Mammary epithelial cell (primary cell): Measurements from ENCODE around the gene ASNS.
"Not testable (repeated sequence)": the region's sequence is repeated elsewhere in the genome, so short reads cannot be mapped to it uniquely, and the experiment has no call there.

Experiments used
- CTCF ChIP-seq, 2 donors: IDR thresholded peaks in 1 of 2; conservative IDR thresholded peaks in 1 of 2; 2 replicates each; pipeline ENCODE4 v1.5.1; 2011 to 2012; ENCODE audit warnings: inconsistent platforms in 2 of 2, low read length in 2 of 2, mild to moderate bottlenecking in 2 of 2, control low read depth in 1 of 2, low read depth in 1 of 2; ENCODE audit not compliant: insufficient read depth in 1 of 2; ENCODE audit errors: extremely low read depth in 1 of 2
- EZH2 ChIP-seq: IDR thresholded peaks from 2 replicates; pipeline ENCODE4 v1.6.1; 2012; ENCODE audit warnings: low read length, inconsistent platforms, borderline replicate concordance

- TF ChIP-seq CTCF (conservative IDR thresholded peaks at IDR 0.05 in 1 of 2, IDR thresholded peaks at IDR 0.05 in 1 of 2; ENCODE audit: extremely low read depth in 1 of 2, insufficient read depth in 1 of 2, low read depth in 1 of 2, low read length in 2 of 2); EZH2: not testable (repeated sequence)
Measured at GRCh38 chr7:97921254-97921653, 49.0 kb upstream of the ASNS start.
